Progenitor cell of endocrine pancreas (in vitro differentiated cells): ENCODE measurements around the gene KSR1. TPM values are rescaled to one million over a fixed set of nuclear protein-coding genes. Genes with fewer than 3 reads are reported as not detected.

Experiments
- DNase-seq: peaks from one replicate; pipeline ENCODE4 v3.0.0; 2021; ENCODE audit warnings: low spot score; ENCODE audit not compliant: unreplicated experiment
- H3K27ac Mint-ChIP-seq: 2 replicates; pipeline ENCODE4 v1.8.0; 2021; ENCODE audit warnings: mild to moderate bottlenecking, moderate library complexity, mixed read lengths
- H3K27me3 Mint-ChIP-seq: 2 replicates; pipeline ENCODE4 v1.8.0; 2021; ENCODE audit warnings: mixed read lengths
- H3K36me3 Mint-ChIP-seq: 2 replicates; pipeline ENCODE4 v1.8.0; 2022; ENCODE audit warnings: mixed read lengths; ENCODE audit not compliant: insufficient read depth
- H3K4me1 Mint-ChIP-seq: 2 replicates; pipeline ENCODE4 v1.8.0; 2021; ENCODE audit warnings: low read depth, mixed read lengths
- H3K4me3 Mint-ChIP-seq: 2 replicates; pipeline ENCODE4 v1.8.0; 2021; ENCODE audit warnings: low read depth, mild to moderate bottlenecking, moderate library complexity, mixed read lengths
- H3K9me3 Mint-ChIP-seq: 2 replicates; pipeline ENCODE4 v1.8.0; 2021; ENCODE audit warnings: low read depth, mixed read lengths
- total RNA-seq: library from RNA; stranded (reverse); gene quantifications from 2 replicates; pipeline ENCODE4 v1.2.1, GENCODE V29; 2021
- TF ChIP-seq, protein P1 (sequence below): fragments of 200-600 bp; sonication (generic); IDR thresholded peaks from one replicate; pipeline ENCODE4 v1.5.0; 2021; ENCODE audit warnings: antibody characterized with exemption, mild to moderate bottlenecking; ENCODE audit not compliant: unreplicated experiment

Gene KSR1
- total RNA-seq, 1 donor from 2014 or later: 70.1 TPM

- Mint-ChIP-seq H3K36me3 (no peaks in the 10 kb centered on the region), H3K9me3 (no peaks in the 10 kb centered on the region), H3K27me3 (no peaks in the 10 kb centered on the region), H3K4me3 (no peak overlapping the region), H3K27ac (peak overlapping the region; percentile 93), H3K4me1 (peaks cover 46% of the 10 kb centered on the region)
- TF ChIP-seq, protein P1, sequence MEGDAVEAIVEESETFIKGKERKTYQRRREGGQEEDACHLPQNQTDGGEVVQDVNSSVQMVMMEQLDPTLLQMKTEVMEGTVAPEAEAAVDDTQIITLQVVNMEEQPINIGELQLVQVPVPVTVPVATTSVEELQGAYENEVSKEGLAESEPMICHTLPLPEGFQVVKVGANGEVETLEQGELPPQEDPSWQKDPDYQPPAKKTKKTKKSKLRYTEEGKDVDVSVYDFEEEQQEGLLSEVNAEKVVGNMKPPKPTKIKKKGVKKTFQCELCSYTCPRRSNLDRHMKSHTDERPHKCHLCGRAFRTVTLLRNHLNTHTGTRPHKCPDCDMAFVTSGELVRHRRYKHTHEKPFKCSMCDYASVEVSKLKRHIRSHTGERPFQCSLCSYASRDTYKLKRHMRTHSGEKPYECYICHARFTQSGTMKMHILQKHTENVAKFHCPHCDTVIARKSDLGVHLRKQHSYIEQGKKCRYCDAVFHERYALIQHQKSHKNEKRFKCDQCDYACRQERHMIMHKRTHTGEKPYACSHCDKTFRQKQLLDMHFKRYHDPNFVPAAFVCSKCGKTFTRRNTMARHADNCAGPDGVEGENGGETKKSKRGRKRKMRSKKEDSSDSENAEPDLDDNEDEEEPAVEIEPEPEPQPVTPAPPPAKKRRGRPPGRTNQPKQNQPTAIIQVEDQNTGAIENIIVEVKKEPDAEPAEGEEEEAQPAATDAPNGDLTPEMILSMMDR: no peak
- no peak for DNase-seq
Measured at GRCh38 chr17:27529230-27529796, 73.1 kb downstream of the KSR1 start.

DNA sequence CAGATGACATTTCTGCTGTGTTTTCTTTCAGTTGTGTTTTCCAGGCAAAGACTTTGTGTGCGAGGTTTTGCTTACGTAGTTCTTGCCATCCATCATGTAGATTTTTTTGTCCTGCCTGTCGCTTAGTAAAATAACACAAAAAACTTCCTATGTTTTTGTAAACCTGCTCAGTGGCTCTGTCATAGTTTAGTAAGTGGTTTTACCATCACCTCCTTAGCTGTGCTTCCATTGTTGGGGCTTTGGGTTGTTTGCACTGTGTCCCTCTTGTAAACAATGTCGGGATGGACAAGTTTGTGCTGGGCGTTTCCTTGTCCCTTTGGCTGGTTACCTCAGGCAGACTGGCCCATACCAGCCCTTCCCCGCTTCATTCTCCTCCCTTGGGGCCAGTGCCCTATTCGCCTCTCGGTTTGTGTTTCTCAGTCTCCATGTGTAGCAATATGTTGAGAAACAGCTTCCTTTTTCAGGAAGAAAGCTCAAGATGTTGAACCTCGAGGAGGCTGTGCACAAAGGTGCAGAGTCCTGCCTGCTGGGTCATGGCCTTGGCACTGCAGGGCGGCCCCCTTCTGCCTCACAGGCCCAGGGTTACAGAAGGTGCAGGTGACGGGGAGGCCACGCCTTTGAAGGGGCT, 74.6 kb downstream of the KSR1 start:
- H3K36me3 Mint-ChIP-seq: no peaks in the 10 kb centered on the region
- DNase-seq: no peak
- peaks cover 55% of the 10 kb centered on the region for H3K4me1 Mint-ChIP-seq
- H3K9me3 Mint-ChIP-seq: no peaks in the 10 kb centered on the region
- TF ChIP-seq, protein P1: no peak
- no peak overlapping the region for H3K4me3 Mint-ChIP-seq
- H3K27me3 Mint-ChIP-seq: no peaks in the 10 kb centered on the region
- peak overlapping the region; percentile 93 for H3K27ac Mint-ChIP-seq

- DNase-seq: no peak
- H3K36me3 Mint-ChIP-seq: no peaks in the 10 kb centered on the region
- TF ChIP-seq, protein P1: no peak
- no peaks in the 10 kb centered on the region for H3K27me3 Mint-ChIP-seq
- no peak overlapping the region for H3K4me3 Mint-ChIP-seq
- peak overlapping the region; percentile 93 for H3K27ac Mint-ChIP-seq
- no peaks in the 10 kb centered on the region for H3K9me3 Mint-ChIP-seq
- peaks cover 50% of the 10 kb centered on the region for H3K4me1 Mint-ChIP-seq
Measured at GRCh38 chr17:27531469-27531961, 75.3 kb downstream of the KSR1 start.

DNA sequence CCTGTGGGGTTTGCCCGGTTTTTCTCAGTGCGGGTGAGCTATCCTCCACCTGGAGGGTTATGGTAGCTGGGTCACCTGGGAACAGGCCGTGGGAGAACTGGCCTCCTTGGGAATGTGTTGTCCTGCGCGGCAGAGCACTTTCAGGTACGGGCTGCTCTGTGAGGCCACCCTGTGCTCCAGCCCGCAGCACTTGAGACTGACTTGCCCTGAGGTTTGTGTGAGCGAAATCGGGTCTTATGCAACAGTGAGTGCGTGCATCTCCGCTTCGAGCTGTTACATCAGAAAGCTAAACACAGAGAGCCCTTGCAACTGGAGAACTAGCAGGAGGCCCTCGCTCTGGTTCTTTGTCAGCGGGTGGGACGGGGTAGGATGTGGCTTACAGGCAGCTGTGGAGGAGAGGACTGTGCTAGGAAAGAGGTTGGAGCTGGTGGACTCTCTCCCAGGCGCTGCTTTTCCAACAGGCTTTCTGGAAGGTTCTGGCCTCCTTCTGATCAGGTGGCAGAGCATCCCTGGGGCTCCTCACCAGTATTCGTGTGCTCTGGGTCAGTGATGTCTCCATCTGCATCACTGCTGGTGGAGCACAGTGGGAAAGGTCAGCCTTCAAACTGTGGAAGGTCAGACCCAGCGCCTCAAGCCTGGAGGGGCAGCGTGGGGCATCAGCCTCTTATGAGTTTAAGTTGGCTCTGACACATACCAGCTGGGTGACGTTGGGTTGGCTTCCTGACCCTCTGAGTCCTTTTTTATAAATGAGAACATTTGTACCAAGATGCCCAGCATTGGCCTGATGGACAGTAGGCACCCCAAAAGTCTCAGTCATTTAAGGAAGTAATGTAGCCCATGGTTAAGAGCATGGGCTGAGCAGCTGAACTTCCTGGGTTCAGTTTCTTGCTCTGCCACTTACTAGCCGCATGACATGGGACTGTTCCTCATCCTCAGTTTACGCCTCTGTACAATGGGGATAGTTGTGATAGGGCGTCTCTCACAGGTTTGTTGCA, 76.3 kb downstream of the KSR1 start:
- TF ChIP-seq, protein P1: no peak
- peaks cover 42% of the 10 kb centered on the region for H3K4me1 Mint-ChIP-seq
- no peaks in the 10 kb centered on the region for H3K27me3 Mint-ChIP-seq
- peak overlapping the region; percentile 69 for H3K27ac Mint-ChIP-seq
- DNase-seq: no peak
- H3K9me3 Mint-ChIP-seq: no peaks in the 10 kb centered on the region
- H3K4me3 Mint-ChIP-seq: no peak overlapping the region
- H3K36me3 Mint-ChIP-seq: no peaks in the 10 kb centered on the region
